GM04503 (cell line): ENCODE measurements around the gene PCK2.

Source experiments
- DNase-seq: peaks from one replicate; pipeline ENCODE4 v3.0.0-alpha.2; 2012; ENCODE audit warnings: low read depth

The PCK2 gene

GRCh38 chr14:24115422-24116127, 21.5 kb downstream of the PCK2 start:
- DNase-seq, result no peak

- DNase-seq, result no peak
Observed at GRCh38 chr14:24116128-24116814, 22.2 kb downstream of the PCK2 start.

GRCh38 chr14:24117179-24117578, 23.1 kb downstream of the PCK2 start:
- DNase-seq, result no peak

GRCh38 chr14:24119691-24120090, 25.6 kb downstream of the PCK2 start:
- no peak for DNase-seq

- no peak for DNase-seq
Observed at GRCh38 chr14:24121210-24121609, 27.1 kb downstream of the PCK2 start.

GRCh38 chr14:24122416-24122815, 28.3 kb downstream of the PCK2 start:
- no peak for DNase-seq

GRCh38 chr14:24122898-24123297, 28.8 kb downstream of the PCK2 start:
- no peak for DNase-seq

- DNase-seq, result no peak
Observed at GRCh38 chr14:24123424-24124417, 29.6 kb downstream of the PCK2 start.

- no peak for DNase-seq
Observed at GRCh38 chr14:24126939-24127338, 32.8 kb downstream of the PCK2 start.

GRCh38 chr14:24127673-24128072, 33.6 kb downstream of the PCK2 start:
- no peak for DNase-seq

- no peak for DNase-seq
Observed at GRCh38 chr14:24129410-24129998, 35.4 kb downstream of the PCK2 start.

- DNase-seq, result no peak
Observed at GRCh38 chr14:24130380-24130716, 36.2 kb downstream of the PCK2 start, which contains the start of gene FITM1. Gene FITM1, plus strand, starts transcription at chr14:24130659. Its CDS starts 905 bp downstream, at chr14:24131564.

GRCh38 chr14:24130717-24131548, 36.8 kb downstream of the PCK2 start:
- DNase-seq, result no peak

- no peak for DNase-seq
Observed at GRCh38 chr14:24131549-24131966, 37.4 kb downstream of the PCK2 start.

- DNase-seq, result no peak
Observed at GRCh38 chr14:24132061-24132685, 38.1 kb downstream of the PCK2 start.

GRCh38 chr14:24132976-24133375, 38.9 kb downstream of the PCK2 start:
- no peak for DNase-seq

- no peak for DNase-seq
Observed at GRCh38 chr14:24133735-24134134, 39.6 kb downstream of the PCK2 start.

GRCh38 chr14:24135584-24135833, 41.4 kb downstream of the PCK2 start:
- DNase-seq, result no peak

GRCh38 chr14:24135834-24136683, 41.9 kb downstream of the PCK2 start, which contains the start of gene PSME1:
Gene PSME1, plus strand, starts transcription at chr14:24136194. Its CDS starts 69 bp downstream, at chr14:24136263.
- no peak for DNase-seq
